ENCODE results near the gene HOXB5.

Gene HOXB5

GRCh38 chr17:48575066-48575582 lies 18.5 kb downstream of the HOXB5 start:
- H3K9me3 Mint-ChIP-seq, result no peaks in the 10 kb centered on the region
- H3K27ac Mint-ChIP-seq, result no peak overlapping the region
- TF ChIP-seq, protein P1, sequence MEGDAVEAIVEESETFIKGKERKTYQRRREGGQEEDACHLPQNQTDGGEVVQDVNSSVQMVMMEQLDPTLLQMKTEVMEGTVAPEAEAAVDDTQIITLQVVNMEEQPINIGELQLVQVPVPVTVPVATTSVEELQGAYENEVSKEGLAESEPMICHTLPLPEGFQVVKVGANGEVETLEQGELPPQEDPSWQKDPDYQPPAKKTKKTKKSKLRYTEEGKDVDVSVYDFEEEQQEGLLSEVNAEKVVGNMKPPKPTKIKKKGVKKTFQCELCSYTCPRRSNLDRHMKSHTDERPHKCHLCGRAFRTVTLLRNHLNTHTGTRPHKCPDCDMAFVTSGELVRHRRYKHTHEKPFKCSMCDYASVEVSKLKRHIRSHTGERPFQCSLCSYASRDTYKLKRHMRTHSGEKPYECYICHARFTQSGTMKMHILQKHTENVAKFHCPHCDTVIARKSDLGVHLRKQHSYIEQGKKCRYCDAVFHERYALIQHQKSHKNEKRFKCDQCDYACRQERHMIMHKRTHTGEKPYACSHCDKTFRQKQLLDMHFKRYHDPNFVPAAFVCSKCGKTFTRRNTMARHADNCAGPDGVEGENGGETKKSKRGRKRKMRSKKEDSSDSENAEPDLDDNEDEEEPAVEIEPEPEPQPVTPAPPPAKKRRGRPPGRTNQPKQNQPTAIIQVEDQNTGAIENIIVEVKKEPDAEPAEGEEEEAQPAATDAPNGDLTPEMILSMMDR (IDR thresholded peaks at IDR 0.05; ENCODE audit: unreplicated experiment in 3 of 3), result no peak
- H3K4me1 Mint-ChIP-seq, result peaks cover 89% of the 10 kb centered on the region
- peaks cover 37% of the 10 kb centered on the region for H3K36me3 Mint-ChIP-seq (ENCODE audit: low read depth)
- peaks cover 63% of the 10 kb centered on the region for H3K27me3 Mint-ChIP-seq (ENCODE audit: low read depth)
- H3K4me3 Mint-ChIP-seq, result peak overlapping the region in 2 of 3 experiments; percentile 71 to 80

- Mint-ChIP-seq H3K4me1 (peaks cover 84% of the 10 kb centered on the region), H3K27me3 (ENCODE audit: low read depth) (peaks cover 60% of the 10 kb centered on the region), H3K27ac (no peak overlapping the region), H3K9me3 (no peaks in the 10 kb centered on the region), H3K4me3 (peak overlapping the region in 2 of 3 experiments; percentile 71 to 80), H3K36me3 (ENCODE audit: low read depth) (peaks cover 37% of the 10 kb centered on the region)
- TF ChIP-seq, protein P1 (IDR thresholded peaks at IDR 0.05; ENCODE audit: unreplicated experiment in 3 of 3), result no peak
Observed at GRCh38 chr17:48574505-48575065, 19.0 kb downstream of the HOXB5 start.

- TF ChIP-seq, protein P1 (IDR thresholded peaks at IDR 0.05; ENCODE audit: unreplicated experiment in 3 of 3), result no peak
- no peaks in the 10 kb centered on the region for H3K9me3 Mint-ChIP-seq
- H3K36me3 Mint-ChIP-seq (ENCODE audit: low read depth), result peaks cover 26% of the 10 kb centered on the region
- H3K4me3 Mint-ChIP-seq, result peak overlapping the region in 2 of 3 experiments; percentile 46 to 75
- no peak overlapping the region for H3K27ac Mint-ChIP-seq
- peaks cover 61% of the 10 kb centered on the region for H3K4me1 Mint-ChIP-seq
- peaks cover 45% of the 10 kb centered on the region for H3K27me3 Mint-ChIP-seq (ENCODE audit: low read depth)
Observed at GRCh38 chr17:48571826-48572417, 21.7 kb downstream of the HOXB5 start.

DNA sequence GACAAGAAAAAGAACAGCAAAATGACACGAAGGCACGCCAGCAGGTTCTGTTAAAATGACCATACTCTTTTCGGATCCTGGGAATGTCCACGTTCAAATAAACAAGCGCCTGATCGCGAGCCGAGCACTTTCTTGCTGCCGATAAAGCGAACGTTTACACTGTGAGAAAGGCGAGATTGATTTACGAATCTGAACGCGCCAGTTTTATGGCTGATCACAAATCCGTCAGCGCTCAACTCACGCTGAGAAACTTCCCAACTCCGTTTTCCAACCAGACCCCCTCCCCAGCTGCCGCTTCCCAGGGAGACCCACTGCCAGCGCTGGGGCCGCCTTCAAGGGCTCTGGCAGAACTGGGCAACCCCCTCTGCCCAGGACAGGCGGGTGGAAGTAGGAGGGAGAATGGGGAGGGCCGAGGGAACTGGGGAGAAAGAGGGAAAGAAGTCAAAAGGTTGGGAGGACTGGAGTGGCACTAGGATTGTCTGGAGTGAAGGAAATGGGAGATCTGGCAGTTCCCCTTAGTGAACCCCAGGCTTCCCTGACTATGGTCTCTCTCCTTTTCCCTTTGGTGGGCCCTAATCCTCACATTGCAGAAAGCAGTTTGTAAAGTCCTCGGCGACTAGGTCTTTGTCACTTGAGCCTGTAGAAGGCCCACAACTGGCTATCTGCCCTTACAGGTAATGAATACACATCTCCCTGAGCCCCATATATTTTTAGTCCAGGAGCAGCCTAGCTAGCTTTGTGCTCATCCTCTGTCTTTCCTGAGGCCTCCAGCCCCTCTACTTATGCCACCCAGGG lies 22.4 kb downstream of the HOXB5 start:
- Mint-ChIP-seq H3K4me3 (peak overlapping the region in 2 of 3 experiments; percentile 46 to 75), H3K36me3 (ENCODE audit: low read depth) (peaks cover 26% of the 10 kb centered on the region), H3K4me1 (peaks cover 58% of the 10 kb centered on the region), H3K9me3 (no peaks in the 10 kb centered on the region), H3K27me3 (ENCODE audit: low read depth) (peaks cover 45% of the 10 kb centered on the region), H3K27ac (no peak overlapping the region)
- TF ChIP-seq, protein P1 (IDR thresholded peaks at IDR 0.05; ENCODE audit: unreplicated experiment in 3 of 3), result no peak

- TF ChIP-seq, protein P1 (IDR thresholded peaks at IDR 0.05; ENCODE audit: unreplicated experiment in 3 of 3), result no peak
- H3K27me3 Mint-ChIP-seq (ENCODE audit: low read depth), result peaks cover 42% of the 10 kb centered on the region
- peaks cover 23% of the 10 kb centered on the region for H3K36me3 Mint-ChIP-seq (ENCODE audit: low read depth)
- no peak overlapping the region for H3K27ac Mint-ChIP-seq
- peak overlapping the region in 2 of 3 experiments; percentile 75 to 85 for H3K4me3 Mint-ChIP-seq
- no peaks in the 10 kb centered on the region for H3K9me3 Mint-ChIP-seq
- peaks cover 53% of the 10 kb centered on the region for H3K4me1 Mint-ChIP-seq
Observed at GRCh38 chr17:48570325-48571023, 23.1 kb downstream of the HOXB5 start.

Data from nephron (organoid).